Progenitor cell of endocrine pancreas (in vitro differentiated cells): ENCODE measurements around the gene FAM3B. TPM values are rescaled to one million over a fixed set of nuclear protein-coding genes. Genes with fewer than 3 reads are reported as not detected.
"Not testable (repeated sequence)": the region's sequence is repeated elsewhere in the genome, so short reads cannot be mapped to it uniquely, and the experiment has no call there.

Source experiments
- DNase-seq: peaks from one replicate; pipeline ENCODE4 v3.0.0; 2021; ENCODE audit warnings: low spot score; ENCODE audit not compliant: unreplicated experiment
- H3K27ac Mint-ChIP-seq: 2 replicates; pipeline ENCODE4 v1.8.0; 2021; ENCODE audit warnings: mild to moderate bottlenecking, moderate library complexity, mixed read lengths
- H3K27me3 Mint-ChIP-seq: 2 replicates; pipeline ENCODE4 v1.8.0; 2021; ENCODE audit warnings: mixed read lengths
- H3K36me3 Mint-ChIP-seq: 2 replicates; pipeline ENCODE4 v1.8.0; 2022; ENCODE audit warnings: mixed read lengths; ENCODE audit not compliant: insufficient read depth
- H3K4me1 Mint-ChIP-seq: 2 replicates; pipeline ENCODE4 v1.8.0; 2021; ENCODE audit warnings: low read depth, mixed read lengths
- H3K4me3 Mint-ChIP-seq: 2 replicates; pipeline ENCODE4 v1.8.0; 2021; ENCODE audit warnings: low read depth, mild to moderate bottlenecking, moderate library complexity, mixed read lengths
- H3K9me3 Mint-ChIP-seq: 2 replicates; pipeline ENCODE4 v1.8.0; 2021; ENCODE audit warnings: low read depth, mixed read lengths
- total RNA-seq: library from RNA; stranded (reverse); gene quantifications from 2 replicates; pipeline ENCODE4 v1.2.1, GENCODE V29; 2021
- TF ChIP-seq, protein P1 (sequence below): fragments of 200-600 bp; sonication (generic); IDR thresholded peaks from one replicate; pipeline ENCODE4 v1.5.0; 2021; ENCODE audit warnings: antibody characterized with exemption, mild to moderate bottlenecking; ENCODE audit not compliant: unreplicated experiment

The FAM3B gene
- total RNA-seq, 1 donor from 2014 or later, result 8.2 TPM

DNA sequence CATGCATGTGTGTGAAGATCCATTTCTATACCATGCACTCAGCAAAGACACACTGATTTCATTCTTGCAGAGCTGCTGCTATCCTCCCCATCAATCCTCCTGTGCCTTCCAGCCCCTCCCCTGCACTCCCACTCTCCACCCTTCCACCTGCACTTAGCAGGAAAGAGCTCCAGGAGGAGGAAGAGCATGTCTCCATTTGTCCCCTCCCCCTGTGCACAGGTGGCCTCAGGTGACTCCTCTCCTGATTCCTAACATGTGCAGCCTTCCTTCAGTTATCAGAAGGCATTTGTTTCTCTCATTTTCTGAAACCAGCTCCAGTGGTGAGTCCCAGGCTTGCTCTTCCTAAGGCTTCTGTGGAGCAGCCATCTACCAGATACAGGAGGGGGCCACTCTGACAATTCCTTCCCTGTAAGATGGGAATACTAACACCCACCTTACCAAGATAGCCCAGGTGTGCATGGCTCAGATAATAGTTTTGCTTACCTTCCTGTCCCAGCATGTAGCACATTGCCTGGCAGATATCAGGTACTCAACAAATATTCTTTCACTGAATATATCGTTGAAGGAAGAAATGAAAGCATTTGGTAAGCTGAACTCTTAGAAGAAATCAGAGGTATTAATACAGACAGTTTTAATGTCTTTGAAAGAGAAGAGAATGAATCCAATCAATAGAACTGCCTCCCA, 21.9 kb upstream of the FAM3B start:
- TF ChIP-seq, protein P1, sequence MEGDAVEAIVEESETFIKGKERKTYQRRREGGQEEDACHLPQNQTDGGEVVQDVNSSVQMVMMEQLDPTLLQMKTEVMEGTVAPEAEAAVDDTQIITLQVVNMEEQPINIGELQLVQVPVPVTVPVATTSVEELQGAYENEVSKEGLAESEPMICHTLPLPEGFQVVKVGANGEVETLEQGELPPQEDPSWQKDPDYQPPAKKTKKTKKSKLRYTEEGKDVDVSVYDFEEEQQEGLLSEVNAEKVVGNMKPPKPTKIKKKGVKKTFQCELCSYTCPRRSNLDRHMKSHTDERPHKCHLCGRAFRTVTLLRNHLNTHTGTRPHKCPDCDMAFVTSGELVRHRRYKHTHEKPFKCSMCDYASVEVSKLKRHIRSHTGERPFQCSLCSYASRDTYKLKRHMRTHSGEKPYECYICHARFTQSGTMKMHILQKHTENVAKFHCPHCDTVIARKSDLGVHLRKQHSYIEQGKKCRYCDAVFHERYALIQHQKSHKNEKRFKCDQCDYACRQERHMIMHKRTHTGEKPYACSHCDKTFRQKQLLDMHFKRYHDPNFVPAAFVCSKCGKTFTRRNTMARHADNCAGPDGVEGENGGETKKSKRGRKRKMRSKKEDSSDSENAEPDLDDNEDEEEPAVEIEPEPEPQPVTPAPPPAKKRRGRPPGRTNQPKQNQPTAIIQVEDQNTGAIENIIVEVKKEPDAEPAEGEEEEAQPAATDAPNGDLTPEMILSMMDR, result no peak
- H3K36me3 Mint-ChIP-seq, result no peaks in the 10 kb centered on the region
- no peak for DNase-seq
- H3K4me1 Mint-ChIP-seq, result peaks cover 2% of the 10 kb centered on the region
- peaks cover 12% of the 10 kb centered on the region for H3K27me3 Mint-ChIP-seq
- peaks cover 17% of the 10 kb centered on the region for H3K9me3 Mint-ChIP-seq
- no peak overlapping the region for H3K4me3 Mint-ChIP-seq
- H3K27ac Mint-ChIP-seq, result no peak overlapping the region

DNA sequence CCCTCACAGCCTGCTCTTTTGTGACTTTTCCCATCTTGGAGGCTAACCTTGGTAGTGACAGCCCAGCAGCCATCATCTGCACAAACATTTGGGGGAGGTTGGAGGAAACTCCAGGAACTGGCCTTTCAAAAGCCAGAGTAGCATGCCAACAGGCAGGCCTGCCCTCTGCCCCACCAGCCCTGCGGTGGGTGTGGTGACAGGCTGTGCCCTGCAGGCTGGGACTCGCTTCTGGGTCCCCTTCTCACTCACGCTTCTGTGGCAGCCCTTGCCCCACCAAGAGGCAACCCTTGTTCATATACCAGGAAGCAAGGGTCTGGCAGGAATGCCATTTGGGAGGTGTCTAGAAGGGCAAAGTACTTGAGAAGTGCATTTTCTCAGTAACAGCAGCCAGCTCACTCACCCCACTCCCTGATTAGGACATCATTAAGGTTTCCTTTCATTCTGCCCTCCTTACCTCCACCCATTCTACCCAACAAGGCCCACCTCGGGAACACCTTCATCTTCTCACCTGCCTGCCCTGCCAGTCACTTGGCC, 20.8 kb upstream of the FAM3B start:
- DNase-seq, result no peak
- Mint-ChIP-seq H3K36me3 (no peaks in the 10 kb centered on the region), H3K27me3 (peaks cover 4% of the 10 kb centered on the region), H3K4me1 (peaks cover 2% of the 10 kb centered on the region), H3K9me3 (peaks cover 17% of the 10 kb centered on the region), H3K4me3 (no peak overlapping the region), H3K27ac (no peak overlapping the region)
- TF ChIP-seq, protein P1, result no peak

DNA sequence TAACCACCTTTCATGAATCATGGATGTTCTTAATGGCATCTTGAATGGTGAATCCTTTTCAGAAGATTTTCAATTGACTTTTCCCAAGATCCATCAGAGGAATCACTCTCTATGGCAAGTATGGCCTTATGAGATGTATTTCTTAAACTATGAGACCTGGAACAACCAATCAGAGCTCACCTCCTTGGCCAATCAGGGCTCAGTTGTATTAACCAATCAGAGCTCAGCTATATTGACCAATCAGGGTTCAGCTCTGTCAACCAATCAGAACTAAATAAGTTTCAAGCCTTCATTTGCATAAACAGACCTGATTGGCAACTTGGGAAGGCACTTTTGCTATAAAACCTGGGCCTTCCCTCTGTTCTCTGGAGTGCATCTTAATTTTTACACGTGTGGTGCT, 13.6 kb upstream of the FAM3B start:
- no peak overlapping the region for H3K4me3 Mint-ChIP-seq
- H3K27me3 Mint-ChIP-seq, result peaks cover 11% of the 10 kb centered on the region
- no peaks in the 10 kb centered on the region for H3K36me3 Mint-ChIP-seq

DNA sequence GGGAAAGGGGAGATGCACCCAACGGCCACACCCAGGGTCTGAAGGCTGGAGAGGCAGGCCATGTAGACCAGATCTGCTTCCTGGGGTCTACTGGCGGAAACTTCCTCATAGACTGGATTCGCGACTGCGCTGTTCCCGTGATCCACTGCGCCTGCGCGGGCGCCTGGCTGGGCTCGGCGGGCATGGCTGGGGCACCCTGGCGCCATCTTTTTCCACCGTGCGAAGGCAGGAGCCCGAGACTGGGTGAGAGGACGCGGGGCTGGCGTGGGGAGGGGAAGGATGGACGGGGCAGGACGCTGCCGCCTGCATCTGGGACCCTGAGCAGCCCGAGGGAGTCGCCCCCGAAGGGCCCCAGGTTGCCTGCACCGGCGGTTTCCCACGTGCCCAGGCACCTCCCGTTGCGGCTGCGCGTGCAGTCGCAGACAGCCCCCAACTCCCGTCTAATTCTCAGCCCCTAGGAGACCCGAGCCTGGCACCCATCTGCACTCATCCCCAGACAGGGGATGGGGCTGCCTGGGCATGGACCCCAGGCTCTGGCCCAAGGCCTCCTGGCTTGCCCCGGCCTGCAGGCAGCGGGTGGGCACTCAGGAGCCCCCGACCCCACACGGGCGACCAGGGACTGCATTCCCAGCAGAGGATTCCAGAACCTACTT, 12.4 kb upstream of the FAM3B start:
- TF ChIP-seq, protein P1, result no peak
- Mint-ChIP-seq H3K27ac (no peak overlapping the region), H3K36me3 (no peaks in the 10 kb centered on the region), H3K4me3 (no peak overlapping the region), H3K4me1 (no peaks in the 10 kb centered on the region), H3K27me3 (peaks cover 12% of the 10 kb centered on the region), H3K9me3 (peaks cover 7% of the 10 kb centered on the region)
- DNase-seq, result no peak

More for the DNA sequence above, 13.6 kb upstream of the FAM3B start:
- no peak for DNase-seq
- no peak overlapping the region for H3K27ac Mint-ChIP-seq
- peaks cover 14% of the 10 kb centered on the region for H3K9me3 Mint-ChIP-seq
- H3K4me1 Mint-ChIP-seq, result no peaks in the 10 kb centered on the region
- TF ChIP-seq, protein P1, result no peak

DNA sequence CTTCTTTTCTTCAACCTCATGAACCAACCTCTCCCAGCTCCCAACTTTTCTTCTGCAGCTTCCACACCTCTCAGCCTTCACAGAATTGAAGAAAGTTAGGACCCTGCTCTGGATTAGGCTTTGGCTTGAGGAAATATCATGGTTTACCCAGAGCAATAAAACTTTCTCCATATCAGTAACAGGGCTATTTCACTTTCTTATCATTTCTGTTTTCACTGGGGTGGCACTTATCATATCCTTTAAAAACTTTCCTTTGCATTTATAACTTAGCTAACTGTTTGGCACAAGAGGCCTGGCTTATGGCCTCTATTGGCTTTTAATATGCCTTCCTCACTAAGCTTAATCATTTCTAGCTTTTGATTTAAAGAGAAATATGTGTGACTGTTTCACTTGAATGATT, 9.4 kb upstream of the FAM3B start:
- peaks cover 5% of the 10 kb centered on the region for H3K9me3 Mint-ChIP-seq

DNA sequence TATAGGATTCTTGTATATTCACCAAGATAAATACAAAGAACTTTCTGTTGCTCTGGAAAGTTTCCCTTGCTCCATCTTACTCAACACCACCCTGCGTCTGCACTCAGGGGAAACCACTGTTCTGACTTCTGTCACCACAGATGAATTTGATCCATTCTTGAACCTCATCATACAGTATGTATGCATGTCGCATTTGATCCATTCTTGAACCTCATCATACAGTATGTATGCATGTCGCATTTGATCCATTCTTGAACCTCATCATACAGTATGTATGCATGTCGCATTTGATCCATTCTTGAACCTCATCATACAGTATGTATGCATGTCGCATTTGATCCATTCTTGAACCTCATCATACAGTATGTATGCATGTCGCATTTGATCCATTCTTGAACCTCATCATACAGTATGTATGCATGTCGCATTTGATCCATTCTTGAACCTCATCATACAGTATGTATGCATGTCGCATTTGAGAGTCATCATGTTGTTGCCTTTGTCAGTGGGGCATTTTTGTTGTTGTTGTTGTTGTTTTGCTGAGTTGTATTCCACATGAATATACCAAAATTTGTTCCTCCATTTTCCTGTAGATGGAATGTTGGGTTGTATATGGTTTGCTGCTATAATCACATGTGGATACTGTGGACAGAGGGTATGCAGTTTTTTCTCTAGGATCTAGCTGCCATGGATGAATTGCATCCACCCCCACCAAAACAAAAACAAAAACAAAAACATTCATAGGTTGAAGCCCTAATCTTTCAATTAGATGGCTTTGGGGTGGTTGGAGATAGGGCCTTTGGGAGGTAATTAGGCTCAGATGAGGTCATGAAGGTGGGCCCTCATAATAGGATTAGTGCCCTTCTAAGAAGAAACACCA, 3.1 kb upstream of the FAM3B start:
- not testable (repeated sequence) for H3K4me3 Mint-ChIP-seq, H3K9me3 Mint-ChIP-seq, H3K4me1 Mint-ChIP-seq, H3K36me3 Mint-ChIP-seq, H3K27ac Mint-ChIP-seq, DNase-seq
- H3K27me3 Mint-ChIP-seq, result peaks cover 46% of the 10 kb centered on the region

More for the DNA sequence above, 9.4 kb upstream of the FAM3B start:
- H3K27me3 Mint-ChIP-seq, result peaks cover 27% of the 10 kb centered on the region
- H3K4me3 Mint-ChIP-seq, result no peak overlapping the region
- H3K27ac Mint-ChIP-seq, result no peak overlapping the region
- no peaks in the 10 kb centered on the region for H3K36me3 Mint-ChIP-seq
- no peak for DNase-seq
- TF ChIP-seq, protein P1, result no peak
- no peaks in the 10 kb centered on the region for H3K4me1 Mint-ChIP-seq
